Endodermal cell (in vitro differentiated cells): ENCODE data around the gene CDS2. TPM values are rescaled to one million over a fixed set of nuclear protein-coding genes. Genes with fewer than 3 reads are reported as not detected.

ENCODE experiments used
- DNase-seq: peaks from one replicate; pipeline ENCODE4 v3.0.0-alpha.2; 2017
- H3K27ac ChIP-seq: 2 replicates; pipeline ENCODE4 v1.5.1; 2013; ENCODE audit warnings: mild to moderate bottlenecking, low read depth, low read length, moderate library complexity
- H3K27me3 ChIP-seq: 2 replicates; pipeline ENCODE4 v1.6.1; 2013; ENCODE audit warnings: mild to moderate bottlenecking, low read length, moderate library complexity; ENCODE audit not compliant: insufficient read depth, control insufficient read depth, poor library complexity, severe bottlenecking
- H3K36me3 ChIP-seq: 2 replicates; pipeline ENCODE4 v1.7.0; 2013; ENCODE audit warnings: mild to moderate bottlenecking, low read length, moderate library complexity; ENCODE audit not compliant: control insufficient read depth, insufficient read depth
- H3K4me1 ChIP-seq: one replicate; pipeline ENCODE4 v1.7.0; 2013; ENCODE audit warnings: low read length; ENCODE audit not compliant: control insufficient read depth, insufficient read depth
- H3K4me3 ChIP-seq: 2 replicates; pipeline ENCODE4 v1.5.1; 2013; ENCODE audit warnings: mild to moderate bottlenecking, low read length, moderate library complexity
- H3K9ac ChIP-seq: 2 replicates; pipeline ENCODE4 v1.6.1; 2013; ENCODE audit warnings: mild to moderate bottlenecking, low read length, moderate library complexity; ENCODE audit not compliant: poor library complexity, severe bottlenecking; ENCODE audit errors: extremely low read depth
- H3K9me3 ChIP-seq: 2 replicates; pipeline ENCODE4 v1.6.1; 2013; ENCODE audit warnings: mild to moderate bottlenecking, low read length, moderate library complexity; ENCODE audit not compliant: control insufficient read depth
- H3K27ac Mint-ChIP-seq: 2 replicates; pipeline ENCODE4 v1.8.0; 2020; ENCODE audit warnings: mixed read lengths
- H3K27me3 Mint-ChIP-seq: 2 replicates; pipeline ENCODE4 v1.8.0; 2021; ENCODE audit warnings: mild to moderate bottlenecking, mixed read lengths; ENCODE audit not compliant: insufficient read depth
- H3K36me3 Mint-ChIP-seq: 2 replicates; pipeline ENCODE4 v1.8.0; 2020; ENCODE audit warnings: low read depth, mixed read lengths
- H3K4me1 Mint-ChIP-seq: 2 replicates; pipeline ENCODE4 v1.8.0; 2020; ENCODE audit warnings: mixed read lengths
- H3K4me3 Mint-ChIP-seq: 2 replicates; pipeline ENCODE4 v1.8.0; 2020; ENCODE audit warnings: mild to moderate bottlenecking, moderate library complexity, mixed read lengths
- H3K9me3 Mint-ChIP-seq: 2 replicates; pipeline ENCODE4 v1.8.0; 2020; ENCODE audit warnings: mild to moderate bottlenecking, mixed read lengths
- WGBS, 2 experiments: methylation state at CpG; one replicate each; pipeline versions ENCODE4 v1.1.5 to v1.1.7; 2013; ENCODE audit warnings: missing lambda C conversion rate in 2 of 2, mixed read lengths in 1 of 2; ENCODE audit not compliant: insufficient coverage in 1 of 2, insufficient read length in 1 of 2; 5-methylcytosine and 5-hydroxymethylcytosine counted together
- total RNA-seq, 2 donors: library from RNA; stranded (reverse); fragmentation: NEBNext Ultra II Directional in 1 of 2; extraction: Animal tissue kit (Norgen Biotek cat#: 25700) in 1 of 2; gene quantifications; 2 replicates in 1 of 2; 3 replicates in 1 of 2; pipeline ENCODE4 v1.2.1, GENCODE V29; 2021
- TF ChIP-seq, protein P1 (sequence below): fragments of 200-600 bp; sonication (generic); conservative IDR thresholded peaks from 2 replicates; pipeline ENCODE4 v1.5.0; 2021; ENCODE audit warnings: antibody characterized with exemption, mild to moderate bottlenecking

CDS2 gene
- total RNA-seq, 2 donors from 2014 or later, result 66.8 to 77.1 TPM

DNA sequence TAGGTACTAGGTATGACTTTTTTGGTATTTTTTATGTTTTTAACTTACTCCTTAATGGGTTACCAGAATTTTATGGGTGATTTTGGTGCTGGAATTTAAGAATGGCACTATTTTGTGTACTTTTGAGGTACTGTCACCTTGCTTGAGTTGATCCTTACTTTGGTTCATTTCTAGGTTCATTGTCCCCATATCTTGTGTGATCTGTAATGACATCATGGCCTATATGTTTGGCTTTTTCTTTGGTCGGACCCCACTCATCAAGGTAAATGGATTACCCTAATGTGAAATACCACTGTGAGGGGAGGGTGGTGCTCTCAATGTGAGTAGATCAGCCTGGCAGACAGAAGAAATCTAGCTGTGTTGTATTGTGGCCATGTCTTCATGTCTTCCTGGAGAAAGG lies 57.9 kb downstream of the CDS2 start:
- Mint-ChIP-seq H3K4me1 (peaks cover 28% of the 10 kb centered on the region), H3K4me3 (no peak overlapping the region), H3K36me3 (peaks cover 49% of the 10 kb centered on the region), H3K9me3 (no peaks in the 10 kb centered on the region), H3K27me3 (no peaks in the 10 kb centered on the region), H3K27ac (peak overlapping the region; percentile 21)
- peaks cover 17% of the 10 kb centered on the region for H3K4me1 ChIP-seq
- DNase-seq, result no peak
- H3K27me3 ChIP-seq, result no peaks in the 10 kb centered on the region
- H3K36me3 ChIP-seq, result peaks cover 82% of the 10 kb centered on the region
- H3K9me3 ChIP-seq, result no peaks in the 10 kb centered on the region
- H3K4me3 ChIP-seq, result no peak overlapping the region
- no peak overlapping the region for H3K9ac ChIP-seq
- H3K27ac ChIP-seq, result no peak overlapping the region
- TF ChIP-seq, protein P1, sequence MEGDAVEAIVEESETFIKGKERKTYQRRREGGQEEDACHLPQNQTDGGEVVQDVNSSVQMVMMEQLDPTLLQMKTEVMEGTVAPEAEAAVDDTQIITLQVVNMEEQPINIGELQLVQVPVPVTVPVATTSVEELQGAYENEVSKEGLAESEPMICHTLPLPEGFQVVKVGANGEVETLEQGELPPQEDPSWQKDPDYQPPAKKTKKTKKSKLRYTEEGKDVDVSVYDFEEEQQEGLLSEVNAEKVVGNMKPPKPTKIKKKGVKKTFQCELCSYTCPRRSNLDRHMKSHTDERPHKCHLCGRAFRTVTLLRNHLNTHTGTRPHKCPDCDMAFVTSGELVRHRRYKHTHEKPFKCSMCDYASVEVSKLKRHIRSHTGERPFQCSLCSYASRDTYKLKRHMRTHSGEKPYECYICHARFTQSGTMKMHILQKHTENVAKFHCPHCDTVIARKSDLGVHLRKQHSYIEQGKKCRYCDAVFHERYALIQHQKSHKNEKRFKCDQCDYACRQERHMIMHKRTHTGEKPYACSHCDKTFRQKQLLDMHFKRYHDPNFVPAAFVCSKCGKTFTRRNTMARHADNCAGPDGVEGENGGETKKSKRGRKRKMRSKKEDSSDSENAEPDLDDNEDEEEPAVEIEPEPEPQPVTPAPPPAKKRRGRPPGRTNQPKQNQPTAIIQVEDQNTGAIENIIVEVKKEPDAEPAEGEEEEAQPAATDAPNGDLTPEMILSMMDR, result no peak
- 86 to 100% methylated on average over 1 of the region's 1 CpG for WGBS, 2 experiments

DNA sequence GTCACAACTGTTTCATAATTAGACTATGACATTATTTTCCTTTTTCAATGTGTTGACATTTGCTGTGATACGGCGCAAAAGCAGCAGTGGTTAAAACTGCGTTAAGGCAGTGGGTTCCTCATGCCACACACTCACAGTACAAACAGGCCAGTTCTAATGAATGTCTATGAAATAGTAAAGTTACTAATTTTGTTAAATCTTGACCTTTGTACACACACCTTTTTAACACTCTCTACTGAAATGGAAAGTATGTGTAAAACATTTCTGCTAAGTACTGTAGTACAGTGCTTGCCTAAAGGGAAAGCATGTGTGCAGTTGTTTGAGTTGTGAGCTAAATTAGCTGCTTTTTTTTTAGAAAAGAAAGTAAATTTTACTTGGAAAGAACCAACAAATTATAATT lies 60.3 kb downstream of the CDS2 start:
- Mint-ChIP-seq H3K4me3 (no peak overlapping the region), H3K27me3 (no peaks in the 10 kb centered on the region), H3K36me3 (peaks cover 56% of the 10 kb centered on the region), H3K4me1 (peaks cover 11% of the 10 kb centered on the region), H3K9me3 (no peaks in the 10 kb centered on the region), H3K27ac (no peak overlapping the region)
- no peaks in the 10 kb centered on the region for H3K27me3 ChIP-seq
- no peak overlapping the region for H3K27ac ChIP-seq
- TF ChIP-seq, protein P1, result no peak
- no peaks in the 10 kb centered on the region for H3K4me1 ChIP-seq
- DNase-seq, result no peak
- peaks cover 92% of the 10 kb centered on the region for H3K36me3 ChIP-seq
- H3K9ac ChIP-seq, result no peak overlapping the region
- no peak overlapping the region for H3K4me3 ChIP-seq
- WGBS, 2 experiments, result 97% methylated on average over 3 of the region's 3 CpGs; no CpG with 5 or more reads in 1 of the 2 experiments
- H3K9me3 ChIP-seq, result no peaks in the 10 kb centered on the region

DNA sequence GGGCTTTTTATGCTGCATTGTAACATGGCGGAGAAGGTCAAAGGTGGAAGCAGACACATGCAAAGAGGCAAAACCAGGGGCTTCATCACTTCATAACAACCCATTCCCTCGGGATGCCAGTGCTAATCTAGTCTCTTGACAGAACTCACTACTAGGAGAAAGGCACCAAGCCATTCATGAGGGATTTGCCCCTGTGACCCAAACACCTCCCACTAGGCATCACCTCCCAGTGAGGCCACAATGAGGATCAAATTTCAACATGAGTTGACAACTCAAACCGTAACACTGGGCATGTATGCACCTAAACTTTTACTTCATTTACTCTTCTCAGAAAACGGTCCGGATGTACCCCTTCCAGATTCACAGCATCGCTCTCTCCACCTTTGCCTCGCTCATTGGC lies 61.9 kb downstream of the CDS2 start:
- Mint-ChIP-seq H3K36me3 (peaks cover 42% of the 10 kb centered on the region), H3K4me1 (peaks cover 12% of the 10 kb centered on the region), H3K27me3 (no peaks in the 10 kb centered on the region), H3K4me3 (no peak overlapping the region), H3K9me3 (no peaks in the 10 kb centered on the region), H3K27ac (no peak overlapping the region)
- Histone ChIP-seq H3K36me3 (peaks cover 90% of the 10 kb centered on the region), H3K27ac (no peak overlapping the region), H3K4me3 (no peak overlapping the region), H3K4me1 (no peaks in the 10 kb centered on the region), H3K27me3 (no peaks in the 10 kb centered on the region), H3K9me3 (no peaks in the 10 kb centered on the region), H3K9ac (no peak overlapping the region)
- TF ChIP-seq, protein P1, result no peak
- WGBS, 2 experiments, result 87 to 91% methylated on average over 6 to 7 of the region's 7 CpGs
- DNase-seq, result peak; percentile 58
